OCI-LY7 (cell line): Measurements from ENCODE around the gene COG7. TPM values are rescaled to one million over a fixed set of nuclear protein-coding genes. Genes with fewer than 3 reads are reported as not detected.
"Not testable (repeated sequence)": the region's sequence is repeated elsewhere in the genome, so short reads cannot be mapped to it uniquely, and the experiment has no call there.

Experiments used
- BruUV-seq: library from RNA; stranded (reverse); fragments of 400-500 nt; replicated peaks from 2 replicates; lab custom pipeline; 2021; lab: Mats Ljungman, UMichigan
- CTCF ChIA-PET: fragments of 300-600 bp; sonication (Branson Sonifier 250); formaldehyde crosslinking; loops from one replicate; lab custom pipeline; 2022; ENCODE audit warnings: antibody characterized with exemption; ENCODE audit not compliant: unreplicated experiment; lab: Charles Lee
- POLR2A ChIA-PET: fragments of 300-600 bp; sonication (Branson Sonifier 250); formaldehyde crosslinking; loops from one replicate; lab custom pipeline; 2022; ENCODE audit warnings: antibody characterized with exemption; lab: Charles Lee
- DNase-seq: peaks from one replicate; pipeline ENCODE4 v3.0.0-alpha.2; 2015; ENCODE audit warnings: low spot score
- H2AFZ ChIP-seq: fragments of 200-600 bp; sonication (generic), shearing (Covaris generic); 2 replicates; pipeline ENCODE4 v1.6.1; 2014; ENCODE audit warnings: mild to moderate bottlenecking, antibody characterized with exemption, low read length, moderate library complexity
- H3K27ac ChIP-seq: fragments of 200-600 bp; sonication (generic); 2 replicates; pipeline ENCODE4 v1.5.1; 2014; ENCODE audit warnings: mixed run types, low read depth, mild to moderate bottlenecking, moderate library complexity, low read length, inconsistent platforms; ENCODE audit not compliant: poor library complexity, severe bottlenecking
- H3K36me3 ChIP-seq: fragments of 200-600 bp; sonication (generic); 2 replicates; pipeline ENCODE4 v1.6.1; 2014; ENCODE audit warnings: mild to moderate bottlenecking, antibody characterized with exemption, low read length, moderate library complexity, mixed read lengths; ENCODE audit not compliant: insufficient read depth
- H3K4me1 ChIP-seq: fragments of 200-600 bp; sonication (generic); 2 replicates; pipeline ENCODE4 v1.5.1; 2014; ENCODE audit warnings: mild to moderate bottlenecking, low read length; ENCODE audit not compliant: insufficient read depth, poor library complexity, severe bottlenecking
- H3K4me2 ChIP-seq: fragments of 200-600 bp; sonication (generic); 2 replicates; pipeline ENCODE4 v1.6.1; 2014; ENCODE audit warnings: mild to moderate bottlenecking, low read length
- H3K4me3 ChIP-seq: fragments of 200-600 bp; sonication (generic); 2 replicates; pipeline ENCODE4 v1.5.1; 2014; ENCODE audit warnings: mild to moderate bottlenecking, low read depth, low read length; ENCODE audit not compliant: poor library complexity, severe bottlenecking
- H3K79me2 ChIP-seq: fragments of 200-600 bp; sonication (generic); 2 replicates; pipeline ENCODE4 v1.6.1; 2016; ENCODE audit warnings: low read depth, mild to moderate bottlenecking, low read length, moderate library complexity, mixed read lengths; ENCODE audit not compliant: insufficient read depth
- H3K9me2 ChIP-seq: fragments of 200-600 bp; sonication (generic); 2 replicates; pipeline ENCODE4 v1.6.1; 2016; ENCODE audit warnings: mild to moderate bottlenecking, low read length, mixed read lengths; ENCODE audit not compliant: insufficient read depth
- H3K9me3 ChIP-seq: fragments of 200-600 bp; sonication (generic); 2 replicates; pipeline ENCODE4 v1.6.1; 2014; ENCODE audit warnings: mild to moderate bottlenecking, mixed run types, low read length, mixed read lengths
- H4K20me1 ChIP-seq: fragments of 200-600 bp; sonication (generic); 2 replicates; pipeline ENCODE4 v1.6.1; 2014; ENCODE audit warnings: mild to moderate bottlenecking, antibody characterized with exemption, low read length, moderate library complexity, mixed read lengths; ENCODE audit not compliant: insufficient read depth
- EZH2phosphoT487 ChIP-seq: fragments of 200-600 bp; sonication (generic); IDR thresholded peaks from 2 replicates; pipeline ENCODE4 v1.6.1; 2018; ENCODE audit warnings: low read depth, borderline replicate concordance, mild to moderate bottlenecking, mixed run types, antibody characterized with exemption, low read length, moderate library complexity, mixed read lengths
- intact Hi-C: fragments of 100-400 bp; cut with micrococcal nuclease; formaldehyde crosslinking; loops from one replicate; pipeline ENCODE4 v1.10.0; 2022; ENCODE audit not compliant: unreplicated experiment
- total RNA-seq, 2 experiments: library from RNA; depleted of rRNA in 1 of 2; stranded (reverse); fragments of >200 nt in 1 of 2; shearing (Covaris generic) in 1 of 2; gene quantifications; 2 replicates each; pipeline ENCODE4 v1.2.3, GENCODE V29; 2014 to 2022
- TF ChIP-seq, protein P1 (sequence below): fragments of 200-600 bp; sonication (generic); conservative IDR thresholded peaks from 2 replicates; pipeline ENCODE4 v1.5.1; 2014; ENCODE audit warnings: mild to moderate bottlenecking, antibody characterized with exemption, low read length, moderate library complexity, mixed read lengths

The COG7 gene
- total RNA-seq, 2 experiments from 2014 or later, result 11.4 to 21.0 TPM

DNA sequence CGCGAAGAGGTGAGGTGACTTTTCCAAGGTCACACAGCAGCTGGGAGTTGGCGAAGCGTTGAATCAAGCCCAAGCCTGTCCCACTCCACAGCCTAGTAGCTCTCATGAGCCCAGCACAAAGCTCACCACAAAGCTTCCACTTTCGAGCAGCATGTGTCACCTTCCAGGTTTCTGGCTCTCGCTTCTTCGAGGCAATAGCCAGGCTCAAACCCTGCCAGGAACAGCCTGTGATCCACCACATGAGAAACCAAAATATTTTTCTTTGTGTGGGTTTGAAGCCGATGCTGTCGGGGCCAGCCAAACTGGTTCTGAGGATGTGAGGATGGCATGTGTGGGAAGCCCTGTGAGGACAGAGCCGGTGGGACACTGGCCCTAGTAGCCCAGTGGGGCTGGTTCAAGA is 68.1 kb downstream of the COG7 start:
- no peak overlapping the region for H3K27ac ChIP-seq
- TF ChIP-seq, protein P1, sequence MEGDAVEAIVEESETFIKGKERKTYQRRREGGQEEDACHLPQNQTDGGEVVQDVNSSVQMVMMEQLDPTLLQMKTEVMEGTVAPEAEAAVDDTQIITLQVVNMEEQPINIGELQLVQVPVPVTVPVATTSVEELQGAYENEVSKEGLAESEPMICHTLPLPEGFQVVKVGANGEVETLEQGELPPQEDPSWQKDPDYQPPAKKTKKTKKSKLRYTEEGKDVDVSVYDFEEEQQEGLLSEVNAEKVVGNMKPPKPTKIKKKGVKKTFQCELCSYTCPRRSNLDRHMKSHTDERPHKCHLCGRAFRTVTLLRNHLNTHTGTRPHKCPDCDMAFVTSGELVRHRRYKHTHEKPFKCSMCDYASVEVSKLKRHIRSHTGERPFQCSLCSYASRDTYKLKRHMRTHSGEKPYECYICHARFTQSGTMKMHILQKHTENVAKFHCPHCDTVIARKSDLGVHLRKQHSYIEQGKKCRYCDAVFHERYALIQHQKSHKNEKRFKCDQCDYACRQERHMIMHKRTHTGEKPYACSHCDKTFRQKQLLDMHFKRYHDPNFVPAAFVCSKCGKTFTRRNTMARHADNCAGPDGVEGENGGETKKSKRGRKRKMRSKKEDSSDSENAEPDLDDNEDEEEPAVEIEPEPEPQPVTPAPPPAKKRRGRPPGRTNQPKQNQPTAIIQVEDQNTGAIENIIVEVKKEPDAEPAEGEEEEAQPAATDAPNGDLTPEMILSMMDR, result no peak
- TF ChIP-seq EZH2phosphoT487, result no peak
- no peaks in the 10 kb centered on the region for H3K9me2 ChIP-seq
- DNase-seq, result no peak
- H3K36me3 ChIP-seq, result no peaks in the 10 kb centered on the region
- no peaks in the 10 kb centered on the region for H3K79me2 ChIP-seq
- no peak overlapping the region for H3K4me3 ChIP-seq
- no TSS peak for BruUV-seq
- intact Hi-C loops, result no loop called here
- no peaks in the 10 kb centered on the region for H3K9me3 ChIP-seq
- CTCF ChIA-PET, result no interaction called here
- H3K4me1 ChIP-seq, result no peaks in the 10 kb centered on the region
- H2AFZ ChIP-seq, result no peak overlapping the region
- no peak overlapping the region for H3K4me2 ChIP-seq
- H4K20me1 ChIP-seq, result no peaks in the 10 kb centered on the region
- POLR2A ChIA-PET, result no interaction called here

DNA sequence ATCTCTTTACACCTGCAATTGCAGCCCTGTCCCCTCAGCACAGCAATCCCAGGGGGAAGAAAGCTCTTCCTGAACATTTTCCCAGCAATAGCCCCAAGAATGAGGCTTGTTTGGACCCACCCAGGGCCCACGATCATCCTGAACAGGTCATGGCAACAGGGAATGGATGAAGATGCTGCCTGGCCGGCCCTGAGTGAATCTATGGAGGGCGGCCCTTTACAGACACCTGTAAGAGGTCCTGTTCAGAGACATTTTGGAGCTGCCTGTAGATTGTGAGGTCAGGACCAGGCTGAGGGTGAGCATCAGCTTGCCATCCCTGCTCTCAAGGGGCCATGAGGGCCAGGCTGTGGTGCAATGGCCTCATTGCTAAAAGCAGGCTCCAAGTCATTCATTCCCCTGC is 69.1 kb downstream of the COG7 start:
- intact Hi-C loops, result no loop called here
- no TSS peak for BruUV-seq
- Histone ChIP-seq H3K36me3 (no peaks in the 10 kb centered on the region), H3K27ac (no peak overlapping the region), H3K9me2 (no peaks in the 10 kb centered on the region), H3K4me1 (no peaks in the 10 kb centered on the region), H2AFZ (no peak overlapping the region), H3K4me3 (no peak overlapping the region), H3K9me3 (no peaks in the 10 kb centered on the region), H4K20me1 (no peaks in the 10 kb centered on the region), H3K4me2 (no peak overlapping the region), H3K79me2 (no peaks in the 10 kb centered on the region)
- CTCF ChIA-PET, result no interaction called here
- POLR2A ChIA-PET, result interaction anchor here (0.6 kb wide), 1 partner anchor 541 kb away, joined by 3 read pairs; no protein-coding TSS in a partner anchor
- TF ChIP-seq EZH2phosphoT487, result no peak
- TF ChIP-seq, protein P1, result no peak
- no peak for DNase-seq

DNA sequence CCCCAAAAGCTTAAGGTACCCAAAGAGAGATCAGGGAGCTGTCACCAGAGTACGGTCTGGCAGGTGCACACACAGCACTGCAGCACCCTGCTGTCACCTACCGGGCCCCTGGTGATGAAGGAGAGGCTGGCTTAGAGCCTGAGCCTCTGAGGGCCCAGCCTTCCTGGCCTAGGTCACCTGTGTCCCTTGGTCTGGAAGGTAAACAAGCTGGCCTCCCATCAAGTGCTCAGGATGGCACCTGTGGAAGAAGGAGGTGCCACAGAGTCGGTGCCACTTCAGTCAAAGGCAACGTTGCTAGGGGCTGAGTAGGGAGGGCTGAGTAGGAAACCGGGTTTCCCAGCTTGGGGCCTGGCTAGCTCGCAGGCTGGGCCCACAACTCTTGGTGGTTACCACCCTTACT is 70.7 kb downstream of the COG7 start:
- Histone ChIP-seq H3K27ac (no peak overlapping the region), H3K9me2 (no peaks in the 10 kb centered on the region), H3K4me2 (no peak overlapping the region), H3K79me2 (no peaks in the 10 kb centered on the region), H3K4me1 (no peaks in the 10 kb centered on the region), H2AFZ (no peak overlapping the region), H4K20me1 (no peaks in the 10 kb centered on the region), H3K9me3 (no peaks in the 10 kb centered on the region), H3K36me3 (no peaks in the 10 kb centered on the region), H3K4me3 (no peak overlapping the region)
- BruUV-seq, result no TSS peak
- CTCF ChIA-PET, result interaction anchor here (0.6 kb wide), 1 partner anchor 128 kb away, joined by 3 read pairs; no protein-coding TSS in a partner anchor
- TF ChIP-seq, protein P1, result no peak
- no peak for TF ChIP-seq EZH2phosphoT487
- intact Hi-C loops, result no loop called here
- no peak for DNase-seq
- POLR2A ChIA-PET, result interaction anchor here (0.7 to 1.5 kb wide), 2 partner anchors 17 to 73 kb away, joined by 3 read pairs; no protein-coding TSS in a partner anchor

DNA sequence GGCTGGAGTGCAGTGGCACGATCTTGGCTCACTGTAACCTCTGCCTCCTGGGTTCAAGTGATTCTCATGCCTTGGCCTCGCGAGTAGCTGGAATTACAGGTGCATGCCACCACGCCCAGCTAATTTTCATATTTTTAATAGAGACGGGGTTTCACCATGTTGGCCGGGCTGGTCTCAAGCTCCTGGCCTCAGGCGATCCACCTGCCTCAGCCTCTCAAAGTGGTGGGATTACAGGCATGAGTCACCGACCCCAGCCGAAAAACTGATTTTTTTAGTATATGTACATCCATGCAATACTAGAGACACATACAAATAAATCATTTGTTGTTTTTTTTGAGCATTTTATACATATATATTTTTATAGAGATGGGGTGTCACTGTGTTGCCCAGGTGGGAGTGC is 71.3 kb downstream of the COG7 start:
- H3K9me2 ChIP-seq, H3K36me3 ChIP-seq, H4K20me1 ChIP-seq, H3K79me2 ChIP-seq, H3K4me1 ChIP-seq, intact Hi-C loops, H3K4me3 ChIP-seq, H3K4me2 ChIP-seq, H3K9me3 ChIP-seq, CTCF ChIA-PET, BruUV-seq, H3K27ac ChIP-seq, H2AFZ ChIP-seq, DNase-seq: not testable (repeated sequence)
- POLR2A ChIA-PET, result interaction anchor here (1.5 kb wide), 1 partner anchor 16 kb away, joined by 3 read pairs; no protein-coding TSS in a partner anchor
